HCT116 (cell line): ENCODE data around the gene CD1C. TPM values are rescaled to one million over a fixed set of nuclear protein-coding genes. Genes with fewer than 3 reads are reported as not detected.

Experiments
- ATAC-seq: fragments of 200-7000 bp; cut with Tn5 transposase; 2 replicates; pipeline ENCODE4 v1.9.1; 2020; ENCODE audit warnings: mild to moderate bottlenecking, moderate library complexity
- BruUV-seq: library from RNA; stranded (reverse); fragments of 400-500 nt; replicated peaks from 2 replicates; lab custom pipeline; 2021; lab: Mats Ljungman, UMichigan
- CTCF ChIA-PET: fragments of 300-600 bp; sonication (Branson Sonifier 250); formaldehyde crosslinking; loops from one replicate; lab custom pipeline; 2021; ENCODE audit warnings: antibody characterized with exemption; lab: Charles Lee
- POLR2A ChIA-PET: fragments of 300-600, 350-600 bp; sonication (Branson Sonifier 250); formaldehyde crosslinking; loops from one replicate; lab custom pipeline; 2021; ENCODE audit warnings: antibody characterized with exemption; lab: Charles Lee
- RAD21 ChIA-PET, 2 experiments: fragments of 300-600 bp; sonication (Branson Sonifier 250); formaldehyde crosslinking; loops; one replicate each; lab custom pipeline; 2023; ENCODE audit warnings: low total read pairs in 2 of 2; ENCODE audit not compliant: uncharacterized antibody in 2 of 2, unreplicated experiment in 2 of 2, low non-redundant PET in 1 of 2; lab: Charles Lee
- DNase-seq: peaks from one replicate; pipeline ENCODE4 v3.0.0-alpha.2; 2010; ENCODE audit warnings: low read depth, low spot score
- H2AFZ ChIP-seq: fragments of 200-600 bp; shearing (Covaris generic), sonication (generic); 2 replicates; pipeline ENCODE4 v1.6.1; 2017; ENCODE audit warnings: low read depth, mixed run types, mixed read lengths, antibody characterized with exemption, low read length; ENCODE audit not compliant: poor library complexity, severe bottlenecking
- H3K27ac ChIP-seq: 2 replicates; pipeline ENCODE4 v1.5.1; 2012; ENCODE audit warnings: low read depth, low read length
- H3K27me3 ChIP-seq: fragments of 200-600 bp; sonication (generic); 2 replicates; pipeline ENCODE4 v1.6.1; 2016; ENCODE audit warnings: mixed run types, low read length, mixed read lengths; ENCODE audit not compliant: insufficient read depth
- H3K36me3 ChIP-seq, 2 experiments: fragments of 200-500 bp in 1 of 2; fragments of 200-600 bp in 1 of 2; sonication (Bioruptor generic) in 1 of 2; sonication (generic) in 1 of 2; 2 replicates each; pipeline versions ENCODE4 v1.5.1 to v1.6.1; 2014 to 2016; ENCODE audit warnings: low read length in 2 of 2, inconsistent platforms in 1 of 2, mixed read lengths in 1 of 2, mixed run types in 1 of 2; ENCODE audit not compliant: insufficient read depth in 2 of 2, control insufficient read depth in 1 of 2
- H3K4me1 ChIP-seq, 2 experiments: fragments of 200-600 bp in 1 of 2; sonication (generic) in 1 of 2; 2 replicates each; pipeline versions ENCODE4 v1.5.1 to v1.6.1; 2012 to 2017; ENCODE audit warnings: low read length in 2 of 2, inconsistent platforms in 1 of 2, mild to moderate bottlenecking in 1 of 2, mixed read lengths in 1 of 2, mixed run types in 1 of 2, moderate library complexity in 1 of 2; ENCODE audit not compliant: insufficient read depth in 2 of 2, control insufficient read depth in 1 of 2
- H3K4me2 ChIP-seq: fragments of 200-600 bp; sonication (generic); 2 replicates; pipeline ENCODE4 v1.6.1; 2017; ENCODE audit warnings: mixed run types, low read length, mixed read lengths
- H3K4me3 ChIP-seq, 2 experiments: fragments of 200-600 bp in 1 of 2; sonication (generic) in 1 of 2; replicated peaks in 1 of 2; 2 replicates each; pipeline ENCODE4 v1.5.1; 2011 to 2016; ENCODE audit warnings: low read length in 2 of 2, control low read depth in 1 of 2, low read depth in 1 of 2, mild to moderate bottlenecking in 1 of 2, mixed read lengths in 1 of 2, mixed run types in 1 of 2
- H3K79me2 ChIP-seq: fragments of 200-600 bp; sonication (generic); 2 replicates; pipeline ENCODE4 v1.6.1; 2017; ENCODE audit warnings: mild to moderate bottlenecking, mixed run types, low read length, moderate library complexity, mixed read lengths; ENCODE audit not compliant: insufficient read depth
- H3K9ac ChIP-seq: fragments of 200-600 bp; sonication (generic); 2 replicates; pipeline ENCODE4 v1.6.1; 2016; ENCODE audit warnings: low read length, mixed read lengths
- H3K9me2 ChIP-seq: fragments of 200-600 bp; sonication (generic), shearing (Covaris generic); 2 replicates; pipeline ENCODE4 v1.6.1; 2017; ENCODE audit warnings: mixed run types, mild to moderate bottlenecking, moderate library complexity; ENCODE audit not compliant: insufficient read depth
- H3K9me3 ChIP-seq, 2 experiments: fragments of 200-500 bp in 1 of 2; fragments of 200-600 bp in 1 of 2; sonication (Bioruptor generic) in 1 of 2; sonication (generic) in 1 of 2; 2 replicates each; pipeline ENCODE4 v1.6.1; 2014 to 2017; ENCODE audit warnings: low read length in 2 of 2, mixed read lengths in 2 of 2, inconsistent platforms in 1 of 2, low read depth in 1 of 2, mild to moderate bottlenecking in 1 of 2, mixed run types in 1 of 2, moderate library complexity in 1 of 2; ENCODE audit not compliant: control insufficient read depth in 1 of 2, insufficient read depth in 1 of 2
- H4K20me1 ChIP-seq: fragments of 200-600 bp; sonication (generic), shearing (Covaris generic); 2 replicates; pipeline ENCODE4 v1.6.1; 2017; ENCODE audit warnings: mixed run types, mild to moderate bottlenecking, moderate library complexity; ENCODE audit not compliant: insufficient read depth
- CBX3 ChIP-seq: IDR thresholded peaks from 2 replicates; pipeline ENCODE4 v1.6.1; 2012; ENCODE audit warnings: low read depth
- ELF1 ChIP-seq: IDR thresholded peaks from 2 replicates; pipeline ENCODE4 v1.6.1; 2012; ENCODE audit warnings: low read depth, borderline replicate concordance
- EZH2phosphoT487 ChIP-seq: fragments of 200-600 bp; IDR thresholded peaks from 2 replicates; pipeline ENCODE4 v1.6.1; 2018; ENCODE audit warnings: antibody characterized with exemption, borderline replicate concordance
- RAD21 ChIP-seq: IDR thresholded peaks from 2 replicates; pipeline ENCODE4 v1.6.1; 2012; ENCODE audit warnings: low read depth, mild to moderate bottlenecking
- SP1 ChIP-seq: IDR thresholded peaks from 2 replicates; pipeline ENCODE4 v1.6.1; 2012; ENCODE audit warnings: low read depth
- SRF ChIP-seq: IDR thresholded peaks from 2 replicates; pipeline ENCODE4 v1.6.1; 2012; ENCODE audit warnings: low read depth
- TCF7L2 ChIP-seq: IDR thresholded peaks from 2 replicates; pipeline ENCODE4 v1.7.0; 2011; ENCODE audit warnings: borderline replicate concordance, inconsistent platforms; ENCODE audit not compliant: insufficient read depth, insufficient read length; ENCODE audit errors: extremely low read depth
- YY1 ChIP-seq: IDR thresholded peaks from 2 replicates; pipeline ENCODE4 v1.6.1; 2011; ENCODE audit warnings: low read length, low read depth, moderate library complexity, mild to moderate bottlenecking; ENCODE audit not compliant: insufficient replicate concordance; ENCODE audit errors: extremely low read depth
- ZFX ChIP-seq: fragments of 450-650 bp; IDR thresholded peaks from 2 replicates; pipeline ENCODE4 v1.6.1; 2017
- ZNF274 ChIP-seq: fragments of 200-500 bp; sonication (Bioruptor generic); IDR thresholded peaks from 2 replicates; pipeline ENCODE4 v1.6.1; 2014; ENCODE audit warnings: mild to moderate bottlenecking, low read depth, low read length, inconsistent platforms
- intact Hi-C: fragments of 100-400 bp; cut with micrococcal nuclease; formaldehyde crosslinking; loops from 2 replicates; pipeline ENCODE4 v1.10.0; 2022
- total RNA-seq: library from RNA; stranded (reverse); gene quantifications from one replicate; pipeline ENCODE4 v1.2.1, GENCODE V29; 2021; ENCODE audit not compliant: unreplicated experiment
- TF ChIP-seq, protein P1 (sequence below): IDR thresholded peaks from 2 replicates; pipeline ENCODE4 v1.6.1; 2012
- TF ChIP-seq, protein P2 (sequence below): IDR thresholded peaks from 2 replicates; pipeline ENCODE4 v1.6.1; 2012; ENCODE audit warnings: low read depth
- TF ChIP-seq, protein P3 (sequence below): IDR thresholded peaks from 2 replicates; pipeline ENCODE4 v1.6.1; 2011; ENCODE audit warnings: mild to moderate bottlenecking, low read length, moderate library complexity; ENCODE audit not compliant: insufficient replicate concordance; ENCODE audit errors: extremely low read depth

CD1C gene
- total RNA-seq, 1 experiment from 2014 or later, result not detected

DNA sequence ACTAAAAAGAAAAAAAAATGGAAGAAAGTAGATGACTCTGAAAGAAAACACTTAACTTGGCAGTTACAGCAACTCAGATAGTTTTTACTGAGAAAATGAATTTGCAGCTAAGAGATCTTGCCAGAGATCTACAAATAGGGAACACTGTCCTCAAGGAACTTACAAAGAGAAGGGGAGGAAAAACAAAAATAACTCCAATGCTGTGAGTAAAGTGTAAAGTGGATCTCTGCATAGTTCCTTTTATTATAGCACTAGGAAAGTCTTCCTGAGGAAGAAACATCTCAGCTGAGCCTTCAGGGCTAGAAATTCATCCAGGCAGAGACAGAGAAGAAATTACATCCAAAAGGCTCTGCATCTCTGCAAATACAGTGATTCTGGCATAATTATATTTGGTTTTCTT lies 37.8 kb downstream of the CD1C start:
- Histone ChIP-seq H3K27ac (no peak overlapping the region), H3K4me2 (no peak overlapping the region), H3K27me3 (peaks cover 21% of the 10 kb centered on the region), H3K4me3 (no peak overlapping the region), H3K79me2 (no peaks in the 10 kb centered on the region), H2AFZ (no peak overlapping the region)
- TF ChIP-seq YY1 (no peak), ELF1 (no peak), ZFX (no peak), CBX3 (no peak), ZNF274 (no peak), TCF7L2 (no peak), SRF (no peak), RAD21 (no peak), SP1 (no peak), EZH2phosphoT487 (no peak)
- TF ChIP-seq, protein P1, sequence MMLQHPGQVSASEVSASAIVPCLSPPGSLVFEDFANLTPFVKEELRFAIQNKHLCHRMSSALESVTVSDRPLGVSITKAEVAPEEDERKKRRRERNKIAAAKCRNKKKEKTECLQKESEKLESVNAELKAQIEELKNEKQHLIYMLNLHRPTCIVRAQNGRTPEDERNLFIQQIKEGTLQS, result no peak
- TF ChIP-seq, protein P2, sequence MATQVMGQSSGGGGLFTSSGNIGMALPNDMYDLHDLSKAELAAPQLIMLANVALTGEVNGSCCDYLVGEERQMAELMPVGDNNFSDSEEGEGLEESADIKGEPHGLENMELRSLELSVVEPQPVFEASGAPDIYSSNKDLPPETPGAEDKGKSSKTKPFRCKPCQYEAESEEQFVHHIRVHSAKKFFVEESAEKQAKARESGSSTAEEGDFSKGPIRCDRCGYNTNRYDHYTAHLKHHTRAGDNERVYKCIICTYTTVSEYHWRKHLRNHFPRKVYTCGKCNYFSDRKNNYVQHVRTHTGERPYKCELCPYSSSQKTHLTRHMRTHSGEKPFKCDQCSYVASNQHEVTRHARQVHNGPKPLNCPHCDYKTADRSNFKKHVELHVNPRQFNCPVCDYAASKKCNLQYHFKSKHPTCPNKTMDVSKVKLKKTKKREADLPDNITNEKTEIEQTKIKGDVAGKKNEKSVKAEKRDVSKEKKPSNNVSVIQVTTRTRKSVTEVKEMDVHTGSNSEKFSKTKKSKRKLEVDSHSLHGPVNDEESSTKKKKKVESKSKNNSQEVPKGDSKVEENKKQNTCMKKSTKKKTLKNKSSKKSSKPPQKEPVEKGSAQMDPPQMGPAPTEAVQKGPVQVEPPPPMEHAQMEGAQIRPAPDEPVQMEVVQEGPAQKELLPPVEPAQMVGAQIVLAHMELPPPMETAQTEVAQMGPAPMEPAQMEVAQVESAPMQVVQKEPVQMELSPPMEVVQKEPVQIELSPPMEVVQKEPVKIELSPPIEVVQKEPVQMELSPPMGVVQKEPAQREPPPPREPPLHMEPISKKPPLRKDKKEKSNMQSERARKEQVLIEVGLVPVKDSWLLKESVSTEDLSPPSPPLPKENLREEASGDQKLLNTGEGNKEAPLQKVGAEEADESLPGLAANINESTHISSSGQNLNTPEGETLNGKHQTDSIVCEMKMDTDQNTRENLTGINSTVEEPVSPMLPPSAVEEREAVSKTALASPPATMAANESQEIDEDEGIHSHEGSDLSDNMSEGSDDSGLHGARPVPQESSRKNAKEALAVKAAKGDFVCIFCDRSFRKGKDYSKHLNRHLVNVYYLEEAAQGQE, result no peak
- TF ChIP-seq, protein P3, sequence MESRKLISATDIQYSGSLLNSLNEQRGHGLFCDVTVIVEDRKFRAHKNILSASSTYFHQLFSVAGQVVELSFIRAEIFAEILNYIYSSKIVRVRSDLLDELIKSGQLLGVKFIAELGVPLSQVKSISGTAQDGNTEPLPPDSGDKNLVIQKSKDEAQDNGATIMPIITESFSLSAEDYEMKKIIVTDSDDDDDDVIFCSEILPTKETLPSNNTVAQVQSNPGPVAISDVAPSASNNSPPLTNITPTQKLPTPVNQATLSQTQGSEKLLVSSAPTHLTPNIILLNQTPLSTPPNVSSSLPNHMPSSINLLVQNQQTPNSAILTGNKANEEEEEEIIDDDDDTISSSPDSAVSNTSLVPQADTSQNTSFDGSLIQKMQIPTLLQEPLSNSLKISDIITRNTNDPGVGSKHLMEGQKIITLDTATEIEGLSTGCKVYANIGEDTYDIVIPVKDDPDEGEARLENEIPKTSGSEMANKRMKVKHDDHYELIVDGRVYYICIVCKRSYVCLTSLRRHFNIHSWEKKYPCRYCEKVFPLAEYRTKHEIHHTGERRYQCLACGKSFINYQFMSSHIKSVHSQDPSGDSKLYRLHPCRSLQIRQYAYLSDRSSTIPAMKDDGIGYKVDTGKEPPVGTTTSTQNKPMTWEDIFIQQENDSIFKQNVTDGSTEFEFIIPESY, result no peak
- TF ChIP-seq, all 23 proteins: peak for 0
- no TSS peak for BruUV-seq
- DNase-seq (no peak), ATAC-seq (no peak)
- no peaks in the 10 kb centered on the region for H3K36me3 ChIP-seq
- CTCF ChIA-PET, result no interaction called here
- POLR2A ChIA-PET, result no interaction called here
- H3K9me2 ChIP-seq, result no peaks in the 10 kb centered on the region
- no peaks in the 10 kb centered on the region for H4K20me1 ChIP-seq
- intact Hi-C loops, result loop anchor here (5.0 kb wide), 1 partner anchor 125 kb away; no protein-coding TSS in a partner anchor
- H3K4me1 ChIP-seq, result no peaks in the 10 kb centered on the region
- RAD21 ChIA-PET, result no interaction called here
- no peaks in the 10 kb centered on the region for H3K9me3 ChIP-seq
- no peak overlapping the region for H3K9ac ChIP-seq
